HepG2 (cell line): ENCODE measurements around the gene HDAC5. TPM values are rescaled to one million over a fixed set of nuclear protein-coding genes. Genes with fewer than 3 reads are reported as not detected.

Experiments used
- ATF7-NPFF ChIP-seq: sonication (generic); formaldehyde crosslinking; IDR thresholded peaks from 2 replicates; pipeline ENCODE4 v1.8.1; 2023; ENCODE audit warnings: mild to moderate bottlenecking, low read depth, missing genetic modification reagents, moderate library complexity
- CBX5 ChIP-seq: sonication (generic); formaldehyde crosslinking; IDR thresholded peaks from 2 replicates; pipeline ENCODE4 v1.4.0; 2020; ENCODE audit warnings: missing genetic modification reagents, borderline replicate concordance
- CHCHD3 ChIP-seq: sonication (generic); formaldehyde crosslinking; IDR thresholded peaks from 2 replicates; pipeline ENCODE4 v1.8.0; 2022; ENCODE audit warnings: mild to moderate bottlenecking, missing genetic modification reagents, moderate library complexity
- DRAP1 ChIP-seq: IDR thresholded peaks from 2 replicates; pipeline ENCODE4 v1.6.1; 2016; ENCODE audit warnings: missing genetic modification reagents, missing compliant biosample characterization
- ELK4 ChIP-seq: sonication (generic); formaldehyde crosslinking; IDR thresholded peaks from 2 replicates; pipeline ENCODE4 v1.9.0; 2021; ENCODE audit warnings: missing genetic modification reagents, borderline replicate concordance
- HNRNPL ChIP-seq: fragments of 200-400 bp; formaldehyde crosslinking; IDR thresholded peaks from 2 replicates; pipeline ENCODE4 v1.6.1; 2017; ENCODE audit warnings: mild to moderate bottlenecking, low read depth, low read length
- HNRNPLL ChIP-seq: fragments of 200-400 bp; formaldehyde crosslinking; IDR thresholded peaks from 2 replicates; pipeline ENCODE4 v1.6.1; 2017; ENCODE audit warnings: mild to moderate bottlenecking, low read depth, low read length; ENCODE audit not compliant: poor library complexity, severe bottlenecking
- STAT5B ChIP-seq: sonication (generic); formaldehyde crosslinking; IDR thresholded peaks from 2 replicates; pipeline ENCODE4 v1.4.0; 2020; ENCODE audit warnings: missing genetic modification reagents
- TFE3 ChIP-seq: IDR thresholded peaks from 2 replicates; pipeline ENCODE4 v1.6.1; 2016
- ZBED4 ChIP-seq: sonication (generic); formaldehyde crosslinking; IDR thresholded peaks from 2 replicates; pipeline ENCODE4 v1.4.0; 2020; ENCODE audit warnings: missing genetic modification reagents, borderline replicate concordance
- ZFP1 ChIP-seq: IDR thresholded peaks from 2 replicates; pipeline ENCODE4 v1.6.1; 2016
- ZNF230 ChIP-seq: sonication (generic); formaldehyde crosslinking; IDR thresholded peaks from 2 replicates; pipeline ENCODE4 v1.4.0; 2020; ENCODE audit warnings: mild to moderate bottlenecking, missing genetic modification reagents
- ZNF263 ChIP-seq: sonication (generic); formaldehyde crosslinking; IDR thresholded peaks from 2 replicates; pipeline ENCODE4 v1.4.0; 2020; ENCODE audit warnings: missing genetic modification reagents
- ZNF280D ChIP-seq: sonication (generic); formaldehyde crosslinking; IDR thresholded peaks from 2 replicates; pipeline ENCODE4 v1.5.1; 2020; ENCODE audit warnings: mild to moderate bottlenecking, missing genetic modification reagents
- ZNF616 ChIP-seq: sonication (generic); formaldehyde crosslinking; IDR thresholded peaks from 2 replicates; pipeline ENCODE4 v1.5.0; 2020; ENCODE audit warnings: low read depth, mild to moderate bottlenecking, missing genetic modification reagents
- ZNF746 ChIP-seq: sonication (generic); formaldehyde crosslinking; IDR thresholded peaks from 2 replicates; pipeline ENCODE4 v1.8.0; 2022; ENCODE audit warnings: mild to moderate bottlenecking, missing genetic modification reagents
- ZNF772 ChIP-seq: sonication (generic); formaldehyde crosslinking; IDR thresholded peaks from 2 replicates; pipeline ENCODE4 v1.5.0; 2020; ENCODE audit warnings: mild to moderate bottlenecking, missing genetic modification reagents
- ZSCAN22 ChIP-seq: sonication (generic); formaldehyde crosslinking; IDR thresholded peaks from 2 replicates; pipeline ENCODE4 v1.4.0; 2020; ENCODE audit warnings: mild to moderate bottlenecking, missing genetic modification reagents
- polyA plus RNA-seq, 8 experiments: library from polyadenylated mRNA; depleted of rRNA in 3 of 8; stranded (reverse) in 7 of 8; unstranded in 1 of 8; fragments of >200 nt; fragmentation: Illumina TruSeq in 4 of 8; extraction: Trizol in 4 of 8; gene quantifications; 2 replicates each; pipeline versions ENCODE4 v1.2.1 to v1.2.3, GENCODE V29; 2011 to 2016; ENCODE audit warnings: low read depth in 4 of 8, missing spikeins in 1 of 8, mixed read lengths in 1 of 8; ENCODE audit not compliant: insufficient read depth in 1 of 8
- total RNA-seq, 5 experiments: library from RNA; depleted of rRNA; stranded (reverse); fragments of >200 nt; fragmentation: Illumina TruSeq; extraction: Trizol; gene quantifications; 2 replicates each; pipeline ENCODE4 v1.2.3, GENCODE V29; 2016; ENCODE audit warnings: low read depth in 1 of 5

The HDAC5 gene
- total and polyA plus RNA-seq, 2 of the 13 experiments (the other 11 are each of a cell fraction or from before 2014, with no cell fraction given), result 46.4 to 85.4 TPM

GRCh38 chr17:44123356-44124117 lies at the start of gene HDAC5 (continued):
- TF ChIP-seq ZNF280D (CRISPR knock-in tag) (peak; percentile 57; the same call in 1 of the 2 replicates), ZBED4 (CRISPR knock-in tag) (peak; percentile 36; the same call in 1 of the 2 replicates), ZNF746 (peak; percentile 86), TFE3 (CRISPR knock-in tag) (peak; percentile 42), ZNF772 (CRISPR knock-in tag) (peak; percentile 89; the same call in 1 of the 2 replicates), DRAP1 (CRISPR knock-in tag) (peak; percentile 96), STAT5B (no peak), HNRNPL (0 out of 2 replicates have a peak, but pooled peaks have one; percentile 47), CBX5 (CRISPR knock-in tag) (peak; percentile 64; the same call in 1 of the 2 replicates), ATF7-NPFF (peak; percentile 76; the same call in 1 of the 2 replicates), ZNF616 (CRISPR knock-in tag) (0 out of 2 replicates have a peak, but pooled peaks have one; percentile 42), ZNF263 (peak; percentile 61; the same call in 1 of the 2 replicates), HNRNPLL (no peak), CHCHD3 (no peak), ELK4 (CRISPR knock-in tag) (no peak), ZSCAN22 (CRISPR knock-in tag) (0 out of 2 replicates have a peak, but pooled peaks have one; percentile 75), ZNF230 (CRISPR knock-in tag) (peak; percentile 74; the same call in 1 of the 2 replicates), ZFP1 (CRISPR knock-in tag) (0 out of 2 replicates have a peak, but pooled peaks have one; percentile 54)
